Activated CD4-positive, alpha-beta T cell treated with anti-CD3 and anti-CD28 coated beads, Interleukin-2, amount 10 ng/mL, durations not matched to agents 24 days and 14 days (primary cell): ENCODE results near the gene CAMK2B. TPM values are rescaled to one million over a fixed set of nuclear protein-coding genes. Genes with fewer than 3 reads are reported as not detected.

Source experiments
- DNase-seq: peaks from one replicate; pipeline ENCODE4 v3.0.0; 2022
- H3K27ac Mint-ChIP-seq: one replicate; pipeline ENCODE4 v1.8.0; 2022; ENCODE audit warnings: mild to moderate bottlenecking, mixed read lengths
- H3K27me3 Mint-ChIP-seq: one replicate; pipeline ENCODE4 v1.8.0; 2022; ENCODE audit warnings: mixed read lengths
- H3K36me3 Mint-ChIP-seq: one replicate; pipeline ENCODE4 v1.8.0; 2022; ENCODE audit warnings: low read depth, mild to moderate bottlenecking, mixed read lengths
- H3K4me1 Mint-ChIP-seq: one replicate; pipeline ENCODE4 v1.8.0; 2021; ENCODE audit warnings: mixed read lengths
- H3K4me3 Mint-ChIP-seq: one replicate; pipeline ENCODE4 v1.8.0; 2022; ENCODE audit warnings: mild to moderate bottlenecking, moderate library complexity, mixed read lengths
- H3K9me3 Mint-ChIP-seq: one replicate; pipeline ENCODE4 v1.8.0; 2021; ENCODE audit warnings: mixed read lengths
- intact Hi-C: fragments of 100-400 bp; cut with micrococcal nuclease; formaldehyde crosslinking; loops from one replicate; pipeline ENCODE4 v1.15.1; 2023
- total RNA-seq: library from RNA; stranded (reverse); gene quantifications from 2 replicates; pipeline ENCODE4 v1.2.3, GENCODE V29; 2022

CAMK2B gene
- total RNA-seq, 1 donor from 2014 or later = 1.6 TPM

GRCh38 chr7:44324481-44325200, 753 bp downstream of the CAMK2B start:
- H3K27me3 Mint-ChIP-seq = peaks cover 38% of the 10 kb centered on the region
- intact Hi-C loops = no loop called here
- H3K27ac Mint-ChIP-seq = no peak overlapping the region
- DNase-seq = no peak
- peak overlapping the region; percentile 50 for H3K4me3 Mint-ChIP-seq
- peaks cover 2% of the 10 kb centered on the region for H3K36me3 Mint-ChIP-seq
- H3K9me3 Mint-ChIP-seq = no peaks in the 10 kb centered on the region
- H3K4me1 Mint-ChIP-seq = peaks cover 3% of the 10 kb centered on the region

GRCh38 chr7:44324204-44324480, 1.3 kb downstream of the CAMK2B start:
- Mint-ChIP-seq H3K4me3 (peak overlapping the region; percentile 50), H3K36me3 (peaks cover 2% of the 10 kb centered on the region), H3K4me1 (peaks cover 3% of the 10 kb centered on the region), H3K9me3 (no peaks in the 10 kb centered on the region), H3K27me3 (peaks cover 38% of the 10 kb centered on the region), H3K27ac (no peak overlapping the region)
- DNase-seq = no peak
- intact Hi-C loops = no loop called here

- Mint-ChIP-seq H3K27ac (no peak overlapping the region), H3K27me3 (peaks cover 40% of the 10 kb centered on the region), H3K36me3 (peaks cover 2% of the 10 kb centered on the region), H3K4me3 (no peak overlapping the region), H3K4me1 (peaks cover 3% of the 10 kb centered on the region), H3K9me3 (no peaks in the 10 kb centered on the region)
- no peak for DNase-seq
- intact Hi-C loops = no loop called here
Measured at GRCh38 chr7:44323381-44324203, 1.8 kb downstream of the CAMK2B start.

GRCh38 chr7:44322631-44323363, 2.6 kb downstream of the CAMK2B start:
- Mint-ChIP-seq H3K4me1 (peaks cover 3% of the 10 kb centered on the region), H3K9me3 (no peaks in the 10 kb centered on the region), H3K27me3 (peaks cover 40% of the 10 kb centered on the region), H3K4me3 (no peak overlapping the region), H3K36me3 (peaks cover 2% of the 10 kb centered on the region), H3K27ac (no peak overlapping the region)
- intact Hi-C loops = no loop called here
- DNase-seq = no peak

GRCh38 chr7:44321796-44322195, 3.6 kb downstream of the CAMK2B start:
- DNase-seq = no peak
- Mint-ChIP-seq H3K36me3 (peaks cover 2% of the 10 kb centered on the region), H3K9me3 (no peaks in the 10 kb centered on the region), H3K27ac (no peak overlapping the region), H3K4me1 (peaks cover 3% of the 10 kb centered on the region), H3K4me3 (no peak overlapping the region), H3K27me3 (peaks cover 40% of the 10 kb centered on the region)
- intact Hi-C loops = no loop called here

GRCh38 chr7:44320794-44321371, 4.5 kb downstream of the CAMK2B start:
- Mint-ChIP-seq H3K9me3 (no peaks in the 10 kb centered on the region), H3K27me3 (peaks cover 40% of the 10 kb centered on the region)

GRCh38 chr7:44320141-44320540, 5.3 kb downstream of the CAMK2B start:
- no peak overlapping the region for H3K4me3 Mint-ChIP-seq
- peaks cover 44% of the 10 kb centered on the region for H3K27me3 Mint-ChIP-seq
- DNase-seq = no peak
- no peaks in the 10 kb centered on the region for H3K4me1 Mint-ChIP-seq
- H3K36me3 Mint-ChIP-seq = no peaks in the 10 kb centered on the region
- no peak overlapping the region for H3K27ac Mint-ChIP-seq
- no peaks in the 10 kb centered on the region for H3K9me3 Mint-ChIP-seq
- intact Hi-C loops = no loop called here

More at GRCh38 chr7:44320794-44321371, 4.5 kb downstream of the CAMK2B start:
- Mint-ChIP-seq H3K36me3 (peaks cover 2% of the 10 kb centered on the region), H3K4me3 (no peak overlapping the region), H3K4me1 (peaks cover 2% of the 10 kb centered on the region), H3K27ac (no peak overlapping the region)
- intact Hi-C loops = no loop called here
- no peak for DNase-seq

GRCh38 chr7:44318332-44318731, 7.1 kb downstream of the CAMK2B start:
- H3K36me3 Mint-ChIP-seq = no peaks in the 10 kb centered on the region
- H3K27ac Mint-ChIP-seq = no peak overlapping the region
- intact Hi-C loops = no loop called here
- no peak for DNase-seq
- peaks cover 36% of the 10 kb centered on the region for H3K27me3 Mint-ChIP-seq
- H3K9me3 Mint-ChIP-seq = no peaks in the 10 kb centered on the region
- H3K4me3 Mint-ChIP-seq = no peak overlapping the region
- H3K4me1 Mint-ChIP-seq = no peaks in the 10 kb centered on the region

- Mint-ChIP-seq H3K27me3 (peaks cover 37% of the 10 kb centered on the region), H3K27ac (no peak overlapping the region), H3K4me3 (no peak overlapping the region), H3K36me3 (no peaks in the 10 kb centered on the region), H3K9me3 (no peaks in the 10 kb centered on the region), H3K4me1 (no peaks in the 10 kb centered on the region)
- intact Hi-C loops = no loop called here
- DNase-seq = no peak
Measured at GRCh38 chr7:44315301-44315903, 10.0 kb downstream of the CAMK2B start.

GRCh38 chr7:44313621-44314031, 11.8 kb downstream of the CAMK2B start:
- peaks cover 40% of the 10 kb centered on the region for H3K27me3 Mint-ChIP-seq
- no peak overlapping the region for H3K4me3 Mint-ChIP-seq
- peak; percentile 44 for DNase-seq
- peaks cover 3% of the 10 kb centered on the region for H3K4me1 Mint-ChIP-seq
- H3K36me3 Mint-ChIP-seq = no peaks in the 10 kb centered on the region
- intact Hi-C loops = no loop called here
- H3K9me3 Mint-ChIP-seq = no peaks in the 10 kb centered on the region
- H3K27ac Mint-ChIP-seq = no peak overlapping the region

- Mint-ChIP-seq H3K27me3 (peaks cover 42% of the 10 kb centered on the region), H3K4me1 (peaks cover 3% of the 10 kb centered on the region), H3K4me3 (no peak overlapping the region), H3K27ac (no peak overlapping the region), H3K9me3 (no peaks in the 10 kb centered on the region), H3K36me3 (no peaks in the 10 kb centered on the region)
- peak; percentile 42 for DNase-seq
- intact Hi-C loops = no loop called here
Measured at GRCh38 chr7:44313016-44313415, 12.4 kb downstream of the CAMK2B start.

- H3K4me3 Mint-ChIP-seq = no peak overlapping the region
- peaks cover 37% of the 10 kb centered on the region for H3K27me3 Mint-ChIP-seq
Measured at GRCh38 chr7:44311561-44312495, 13.6 kb downstream of the CAMK2B start.

More at GRCh38 chr7:44311561-44312495, 13.6 kb downstream of the CAMK2B start:
- H3K9me3 Mint-ChIP-seq = no peaks in the 10 kb centered on the region
- DNase-seq = no peak
- H3K4me1 Mint-ChIP-seq = peaks cover 3% of the 10 kb centered on the region
- intact Hi-C loops = no loop called here
- H3K27ac Mint-ChIP-seq = no peak overlapping the region
- no peaks in the 10 kb centered on the region for H3K36me3 Mint-ChIP-seq
